ENCODE measurements around the gene MPRIP. TPM values are rescaled to one million over a fixed set of nuclear protein-coding genes. Genes with fewer than 3 reads are reported as not detected.

Gene MPRIP
- polyA plus RNA-seq, 1 of the 3 experiments (the other 2 are of a cell fraction): 64.4 TPM

- no peak overlapping the region for H3K27ac ChIP-seq (ENCODE audit: low read depth in 2 of 2, low read length in 1 of 2)
- no peaks in the 10 kb centered on the region for H4K20me1 ChIP-seq (ENCODE audit: insufficient read depth)
- H3K4me1 ChIP-seq (ENCODE audit: control insufficient read depth in 1 of 2, insufficient read depth in 2 of 2, low read depth in 1 of 2, low read length in 1 of 2): no peaks in the 10 kb centered on the region
- H3F3A ChIP-seq (replicated peaks; ENCODE audit: insufficient read depth): no peaks in the 10 kb centered on the region
- H3K9me2 ChIP-seq: no peaks in the 10 kb centered on the region
- H3K4me2 ChIP-seq: no peak overlapping the region
- H3K36me3 ChIP-seq (replicated peaks in 1 of 2; ENCODE audit: control insufficient read depth in 1 of 2, insufficient read depth in 2 of 2, low read length in 1 of 2): peaks cover 36 to 64% of the 10 kb centered on the region in 2 experiments
- CTCF ChIA-PET: no interaction called here
- 85% methylated on average over 8 of the region's 8 CpGs for WGBS (ENCODE audit: low lambda C conversion rate)
- TF ChIP-seq SIN3A (IDR thresholded peaks at IDR 0.05; ENCODE audit: borderline replicate concordance, low read depth, low read length): no peak
- TF ChIP-seq FOSL2 (IDR thresholded peaks at IDR 0.05; ENCODE audit: borderline replicate concordance, low read depth): no peak
- TF ChIP-seq, protein P1, sequence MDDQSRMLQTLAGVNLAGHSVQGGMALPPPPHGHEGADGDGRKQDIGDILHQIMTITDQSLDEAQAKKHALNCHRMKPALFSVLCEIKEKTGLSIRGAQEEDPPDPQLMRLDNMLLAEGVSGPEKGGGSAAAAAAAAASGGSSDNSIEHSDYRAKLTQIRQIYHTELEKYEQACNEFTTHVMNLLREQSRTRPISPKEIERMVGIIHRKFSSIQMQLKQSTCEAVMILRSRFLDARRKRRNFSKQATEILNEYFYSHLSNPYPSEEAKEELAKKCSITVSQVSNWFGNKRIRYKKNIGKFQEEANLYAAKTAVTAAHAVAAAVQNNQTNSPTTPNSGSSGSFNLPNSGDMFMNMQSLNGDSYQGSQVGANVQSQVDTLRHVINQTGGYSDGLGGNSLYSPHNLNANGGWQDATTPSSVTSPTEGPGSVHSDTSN (IDR thresholded peaks at IDR 0.05): no peak
- TF ChIP-seq YY1 (IDR thresholded peaks at IDR 0.05; ENCODE audit: low read depth): no peak
- H3K27me3 ChIP-seq (ENCODE audit: insufficient read depth): no peaks in the 10 kb centered on the region
- no peak overlapping the region for H2AFZ ChIP-seq (ENCODE audit: low read depth)
- POLR2A ChIA-PET: no interaction called here
- no peaks in the 10 kb centered on the region for H3K9me3 ChIP-seq
- 0 out of 2 replicates have a peak, but pooled peaks cover 3% of the 10 kb centered on the region for H3K79me2 ChIP-seq (ENCODE audit: insufficient read depth)
- no peak overlapping the region for H3K4me3 ChIP-seq (ENCODE audit: low read depth in 2 of 2, low read length in 1 of 2)
- no peak overlapping the region for H3K9ac ChIP-seq
- DNase-seq: no peak
Observed at GRCh38 chr17:17224137-17224536, 181.9 kb downstream of the MPRIP start.

GRCh38 chr17:17225901-17226300 lies 183.6 kb downstream of the MPRIP start:
- Histone ChIP-seq H4K20me1 (ENCODE audit: insufficient read depth) (no peaks in the 10 kb centered on the region), H2AFZ (ENCODE audit: low read depth) (no peak overlapping the region), H3K36me3 (replicated peaks in 1 of 2; ENCODE audit: control insufficient read depth in 1 of 2, insufficient read depth in 2 of 2, low read length in 1 of 2) (peaks cover 36 to 62% of the 10 kb centered on the region in 2 experiments), H3K79me2 (ENCODE audit: insufficient read depth) (no peaks in the 10 kb centered on the region; the same call in 1 of the 2 replicates), H3K9me3 (no peaks in the 10 kb centered on the region), H3K9me2 (no peaks in the 10 kb centered on the region), H3K27ac (ENCODE audit: low read depth in 2 of 2, low read length in 1 of 2) (no peak overlapping the region), H3F3A (replicated peaks; ENCODE audit: insufficient read depth) (no peaks in the 10 kb centered on the region), H3K9ac (no peak overlapping the region), H3K27me3 (ENCODE audit: insufficient read depth) (no peaks in the 10 kb centered on the region), H3K4me1 (ENCODE audit: control insufficient read depth in 1 of 2, insufficient read depth in 2 of 2, low read depth in 1 of 2, low read length in 1 of 2) (no peaks in the 10 kb centered on the region), H3K4me2 (no peak overlapping the region), H3K4me3 (ENCODE audit: low read depth in 2 of 2, low read length in 1 of 2) (no peak overlapping the region)
- WGBS (ENCODE audit: low lambda C conversion rate): 88% methylated on average over 9 of the region's 10 CpGs
- POLR2A ChIA-PET: no interaction called here
- CTCF ChIA-PET: no interaction called here
- no peak for DNase-seq
- no peak for TF ChIP-seq FOXM1 (IDR thresholded peaks at IDR 0.05; ENCODE audit: low read depth)
- TF ChIP-seq SMC3 (IDR thresholded peaks at IDR 0.05; ENCODE audit: low read depth, low read length): no peak
- no peak for TF ChIP-seq GATA2 (CRISPR knock-in tag; IDR thresholded peaks at IDR 0.05)
- TF ChIP-seq YY1 (IDR thresholded peaks at IDR 0.05; ENCODE audit: low read depth): no peak
- TF ChIP-seq TEAD4 (IDR thresholded peaks at IDR 0.05; ENCODE audit: borderline replicate concordance, insufficient read depth): no peak
- TF ChIP-seq RCOR1 (IDR thresholded peaks at IDR 0.05; ENCODE audit: low read length): no peak
- TF ChIP-seq, protein P2, sequence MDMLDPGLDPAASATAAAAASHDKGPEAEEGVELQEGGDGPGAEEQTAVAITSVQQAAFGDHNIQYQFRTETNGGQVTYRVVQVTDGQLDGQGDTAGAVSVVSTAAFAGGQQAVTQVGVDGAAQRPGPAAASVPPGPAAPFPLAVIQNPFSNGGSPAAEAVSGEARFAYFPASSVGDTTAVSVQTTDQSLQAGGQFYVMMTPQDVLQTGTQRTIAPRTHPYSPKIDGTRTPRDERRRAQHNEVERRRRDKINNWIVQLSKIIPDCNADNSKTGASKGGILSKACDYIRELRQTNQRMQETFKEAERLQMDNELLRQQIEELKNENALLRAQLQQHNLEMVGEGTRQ (IDR thresholded peaks at IDR 0.05; ENCODE audit: borderline replicate concordance, low read depth, low read length): no peak
- no peak for TF ChIP-seq TCF12 (IDR thresholded peaks at IDR 0.05)
- TF ChIP-seq, protein P3, sequence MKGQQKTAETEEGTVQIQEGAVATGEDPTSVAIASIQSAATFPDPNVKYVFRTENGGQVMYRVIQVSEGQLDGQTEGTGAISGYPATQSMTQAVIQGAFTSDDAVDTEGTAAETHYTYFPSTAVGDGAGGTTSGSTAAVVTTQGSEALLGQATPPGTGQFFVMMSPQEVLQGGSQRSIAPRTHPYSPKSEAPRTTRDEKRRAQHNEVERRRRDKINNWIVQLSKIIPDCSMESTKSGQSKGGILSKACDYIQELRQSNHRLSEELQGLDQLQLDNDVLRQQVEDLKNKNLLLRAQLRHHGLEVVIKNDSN (IDR thresholded peaks at IDR 0.05; ENCODE audit: borderline replicate concordance, low read depth): no peak
- no peak for TF ChIP-seq SIN3A (IDR thresholded peaks at IDR 0.05; ENCODE audit: borderline replicate concordance, low read depth, low read length)
- TF ChIP-seq NRF1 (IDR thresholded peaks at IDR 0.05; ENCODE audit: low read depth, low read length): no peak
- no peak for TF ChIP-seq FOXJ3 (CRISPR knock-in tag; IDR thresholded peaks at IDR 0.05)
- TF ChIP-seq, protein P1 (IDR thresholded peaks at IDR 0.05): no peak
- no peak for TF ChIP-seq RAD21 (IDR thresholded peaks at IDR 0.05; ENCODE audit: low read length)
- TF ChIP-seq, protein P4, sequence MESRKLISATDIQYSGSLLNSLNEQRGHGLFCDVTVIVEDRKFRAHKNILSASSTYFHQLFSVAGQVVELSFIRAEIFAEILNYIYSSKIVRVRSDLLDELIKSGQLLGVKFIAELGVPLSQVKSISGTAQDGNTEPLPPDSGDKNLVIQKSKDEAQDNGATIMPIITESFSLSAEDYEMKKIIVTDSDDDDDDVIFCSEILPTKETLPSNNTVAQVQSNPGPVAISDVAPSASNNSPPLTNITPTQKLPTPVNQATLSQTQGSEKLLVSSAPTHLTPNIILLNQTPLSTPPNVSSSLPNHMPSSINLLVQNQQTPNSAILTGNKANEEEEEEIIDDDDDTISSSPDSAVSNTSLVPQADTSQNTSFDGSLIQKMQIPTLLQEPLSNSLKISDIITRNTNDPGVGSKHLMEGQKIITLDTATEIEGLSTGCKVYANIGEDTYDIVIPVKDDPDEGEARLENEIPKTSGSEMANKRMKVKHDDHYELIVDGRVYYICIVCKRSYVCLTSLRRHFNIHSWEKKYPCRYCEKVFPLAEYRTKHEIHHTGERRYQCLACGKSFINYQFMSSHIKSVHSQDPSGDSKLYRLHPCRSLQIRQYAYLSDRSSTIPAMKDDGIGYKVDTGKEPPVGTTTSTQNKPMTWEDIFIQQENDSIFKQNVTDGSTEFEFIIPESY (IDR thresholded peaks at IDR 0.05; ENCODE audit: borderline replicate concordance, low read depth): no peak
- no peak for TF ChIP-seq EZH2phosphoT487 (IDR thresholded peaks at IDR 0.05; ENCODE audit: borderline replicate concordance, low read depth)
- TF ChIP-seq ELF1 (IDR thresholded peaks at IDR 0.05): no peak
